HG03039 (cell line): ENCODE measurements around the gene NFE2L3.
"Not testable (repeated sequence)": the region's sequence is repeated elsewhere in the genome, so short reads cannot be mapped to it uniquely, and the experiment has no call there.

Experiments
- ATAC-seq: cut with Tn5 transposase; IDR thresholded peaks from one replicate; pipeline ENCODE4 v1.9.1; 2021; ENCODE audit warnings: mild to moderate bottlenecking, moderate library complexity; ENCODE audit not compliant: unreplicated experiment

The NFE2L3 gene

DNA sequence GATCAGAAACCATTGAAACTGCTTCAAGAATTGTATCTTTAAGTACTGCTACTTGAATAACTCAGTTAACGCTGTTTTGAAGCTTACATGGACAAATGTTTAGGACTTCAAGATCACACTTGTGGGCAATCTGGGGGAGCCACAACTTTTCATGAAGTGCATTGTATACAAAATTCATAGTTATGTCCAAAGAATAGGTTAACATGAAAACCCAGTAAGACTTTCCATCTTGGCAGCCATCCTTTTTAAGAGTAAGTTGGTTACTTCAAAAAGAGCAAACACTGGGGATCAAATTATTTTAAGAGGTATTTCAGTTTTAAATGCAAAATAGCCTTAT lies 33.8 kb downstream of the NFE2L3 start:
- no peak for ATAC-seq

DNA sequence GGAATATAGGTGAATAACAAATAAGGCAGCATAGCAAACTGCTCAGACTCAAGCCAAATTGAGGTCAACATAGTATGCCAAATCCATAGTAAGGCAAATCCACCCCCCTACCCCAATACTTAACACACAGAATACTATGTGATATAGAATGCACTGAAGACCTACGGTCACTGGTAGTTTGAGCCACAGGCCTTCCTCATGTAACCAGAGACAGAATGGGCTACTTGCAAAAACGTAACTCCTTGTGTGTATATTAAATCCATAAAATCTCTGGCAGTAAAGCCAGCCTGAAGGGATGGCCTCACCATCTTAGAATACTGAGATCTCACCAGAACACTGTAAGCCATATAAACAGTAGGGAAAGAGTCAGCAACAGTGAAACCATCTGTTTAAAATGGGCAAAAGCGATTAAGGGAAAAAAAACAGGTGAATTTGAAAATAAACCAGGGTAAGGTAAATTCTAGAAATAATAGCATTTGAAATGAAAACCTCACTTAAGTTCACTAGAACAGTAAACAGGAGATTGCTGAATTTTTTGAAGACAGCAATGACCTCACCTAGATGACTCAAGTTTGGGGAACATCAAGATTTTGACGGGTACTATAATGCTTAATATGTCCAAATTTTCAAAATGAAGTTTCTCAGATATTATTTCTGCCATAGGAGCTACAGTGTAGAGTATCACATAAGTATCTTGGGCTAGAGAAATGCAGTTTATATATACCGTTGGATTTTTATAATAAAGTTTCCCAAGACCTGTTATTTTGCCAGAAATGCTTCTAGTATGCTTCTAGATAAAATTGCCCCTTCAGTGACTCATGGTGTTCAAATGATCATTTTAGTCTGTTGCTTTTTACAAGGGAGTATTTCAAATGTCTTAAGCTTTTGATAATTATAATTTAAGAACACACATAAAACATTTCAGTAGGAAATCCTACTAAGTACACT lies 34.6 kb downstream of the NFE2L3 start:
- ATAC-seq: no peak

DNA sequence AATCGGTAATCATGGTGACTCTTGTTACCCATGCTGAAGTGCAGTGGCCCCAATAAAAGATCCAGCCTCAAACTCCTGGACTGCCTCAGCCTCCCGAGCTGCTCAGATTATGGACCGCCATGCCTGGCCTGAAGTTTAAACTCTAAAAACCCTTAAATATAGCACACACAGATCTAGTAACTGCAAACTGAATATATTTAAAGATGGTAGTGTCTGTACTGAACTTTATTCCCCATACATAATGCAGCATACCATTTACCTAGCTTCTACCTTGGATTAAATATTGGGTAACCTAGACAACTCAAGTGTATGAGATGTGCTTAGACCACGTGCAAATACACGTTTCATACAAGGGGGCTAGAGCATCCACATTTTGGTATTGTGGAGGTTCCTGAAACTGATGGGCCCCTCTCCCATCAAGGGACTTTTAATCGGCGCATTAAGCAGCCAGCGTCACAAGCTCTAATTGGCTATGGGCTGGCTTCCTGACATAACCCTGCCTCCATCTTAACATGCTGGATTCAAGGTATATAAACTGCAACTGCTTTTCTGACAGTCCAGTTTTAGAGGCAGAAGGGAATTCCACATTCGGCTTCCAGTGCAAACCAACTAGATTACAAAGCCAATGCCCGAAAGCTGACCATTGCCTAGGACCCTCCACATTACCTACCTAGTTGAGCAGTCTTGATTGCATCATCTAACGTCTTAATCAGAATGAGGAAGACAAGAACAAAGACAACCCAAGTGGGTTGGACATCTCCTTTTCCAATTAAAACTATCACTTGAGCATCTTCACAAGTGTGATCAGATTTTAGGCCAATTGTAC lies 35.6 kb downstream of the NFE2L3 start:
- ATAC-seq: no peak

DNA sequence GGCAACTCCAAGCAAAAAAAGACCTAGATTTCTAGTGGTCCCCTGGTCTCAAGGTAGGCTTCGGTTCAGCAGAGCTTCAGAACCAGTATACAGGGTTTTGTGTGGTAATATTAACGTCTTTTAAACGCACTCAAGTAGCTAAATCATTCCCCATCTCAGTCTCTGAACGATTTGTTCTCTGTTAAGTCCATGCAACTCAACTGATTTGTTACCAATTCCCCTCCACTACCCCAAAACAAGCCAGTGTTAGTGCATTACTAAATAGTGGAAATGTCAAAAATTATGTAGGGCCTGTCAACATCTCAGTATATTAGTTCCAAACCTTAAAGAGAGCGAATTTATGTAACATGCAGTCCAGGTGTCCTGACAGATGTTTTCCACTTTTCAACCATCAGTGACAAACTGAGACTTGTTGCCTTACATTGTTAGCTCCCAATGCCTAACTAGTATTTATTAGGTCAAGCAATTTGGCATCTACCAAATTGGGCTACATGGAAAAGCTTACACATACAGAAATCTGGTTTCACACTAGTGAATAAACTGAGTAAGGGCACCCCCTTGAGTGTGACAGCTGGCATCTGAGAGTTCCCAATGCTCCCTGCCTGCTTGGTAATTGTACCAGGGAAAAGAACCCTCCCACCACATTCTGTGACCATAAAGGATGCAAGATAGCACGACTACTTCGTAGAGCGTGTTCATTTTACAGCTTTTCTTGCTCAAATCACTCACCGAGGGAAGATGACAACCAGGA lies 36.4 kb downstream of the NFE2L3 start:
- ATAC-seq: no peak

DNA sequence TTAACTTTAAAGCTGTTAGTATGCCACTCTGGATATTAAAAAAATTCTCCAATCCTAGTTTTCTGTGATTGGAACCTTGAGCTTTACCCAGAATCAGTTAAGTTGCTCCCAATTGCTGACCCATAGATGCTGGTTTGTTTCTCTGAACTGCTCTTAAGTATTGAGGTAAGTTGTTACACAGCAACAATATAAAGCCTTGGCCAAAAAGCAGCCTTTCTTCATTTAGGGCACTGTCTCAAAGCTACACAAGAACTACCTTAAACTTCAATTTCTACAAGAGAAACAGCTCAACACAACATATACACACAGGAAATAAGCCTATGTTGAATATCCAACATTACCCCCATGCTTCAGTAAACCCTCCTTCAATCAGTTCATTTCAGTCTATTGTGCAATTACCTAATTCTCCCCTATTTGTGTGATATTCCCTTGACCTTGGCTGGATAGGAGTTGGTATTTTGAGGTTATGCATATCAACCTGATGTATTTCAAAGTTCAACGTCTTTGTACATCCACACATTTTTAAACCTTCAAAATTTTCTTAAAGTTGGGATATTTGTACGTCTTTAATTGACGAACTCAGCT lies 37.1 kb downstream of the NFE2L3 start:
- no peak for ATAC-seq

DNA sequence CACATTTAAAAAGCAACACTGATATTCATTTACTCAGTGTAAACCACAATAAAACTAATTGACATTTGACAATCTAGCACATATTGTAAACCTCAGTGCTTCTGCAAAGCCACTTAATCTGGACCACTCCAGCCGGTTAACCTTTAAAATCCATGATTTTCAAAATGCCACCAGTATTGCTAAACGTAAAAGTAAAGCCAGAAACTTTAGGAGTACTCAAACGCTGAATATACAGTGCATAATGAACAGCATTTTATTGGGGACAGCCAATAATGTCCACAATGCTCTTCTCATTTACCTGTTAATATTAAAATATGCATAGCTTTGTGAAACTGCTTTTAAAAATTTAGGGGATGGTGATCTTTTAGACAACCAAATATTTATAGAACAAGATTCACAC lies 37.7 kb downstream of the NFE2L3 start:
- ATAC-seq: no peak

DNA sequence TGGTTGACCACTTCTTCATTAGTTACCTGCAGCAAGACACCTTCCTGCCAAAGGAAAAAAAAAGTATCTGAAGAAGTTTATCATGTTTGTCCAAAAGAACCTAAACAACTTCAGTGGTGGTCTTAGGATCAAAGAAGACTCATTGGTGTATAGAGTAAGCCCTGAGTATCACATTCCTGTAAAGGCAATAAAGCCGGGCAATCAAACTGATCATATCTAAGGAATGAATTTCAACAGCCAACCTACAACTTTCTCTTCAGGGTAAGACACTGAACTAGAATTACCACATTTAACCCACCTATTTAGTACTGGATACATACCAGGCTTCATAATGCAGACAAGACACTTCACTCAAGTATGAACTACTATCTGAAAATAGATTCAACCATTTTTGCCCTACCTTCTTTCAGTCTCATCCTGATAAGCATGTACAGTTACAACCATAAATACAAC lies 38.4 kb downstream of the NFE2L3 start:
- no peak for ATAC-seq

DNA sequence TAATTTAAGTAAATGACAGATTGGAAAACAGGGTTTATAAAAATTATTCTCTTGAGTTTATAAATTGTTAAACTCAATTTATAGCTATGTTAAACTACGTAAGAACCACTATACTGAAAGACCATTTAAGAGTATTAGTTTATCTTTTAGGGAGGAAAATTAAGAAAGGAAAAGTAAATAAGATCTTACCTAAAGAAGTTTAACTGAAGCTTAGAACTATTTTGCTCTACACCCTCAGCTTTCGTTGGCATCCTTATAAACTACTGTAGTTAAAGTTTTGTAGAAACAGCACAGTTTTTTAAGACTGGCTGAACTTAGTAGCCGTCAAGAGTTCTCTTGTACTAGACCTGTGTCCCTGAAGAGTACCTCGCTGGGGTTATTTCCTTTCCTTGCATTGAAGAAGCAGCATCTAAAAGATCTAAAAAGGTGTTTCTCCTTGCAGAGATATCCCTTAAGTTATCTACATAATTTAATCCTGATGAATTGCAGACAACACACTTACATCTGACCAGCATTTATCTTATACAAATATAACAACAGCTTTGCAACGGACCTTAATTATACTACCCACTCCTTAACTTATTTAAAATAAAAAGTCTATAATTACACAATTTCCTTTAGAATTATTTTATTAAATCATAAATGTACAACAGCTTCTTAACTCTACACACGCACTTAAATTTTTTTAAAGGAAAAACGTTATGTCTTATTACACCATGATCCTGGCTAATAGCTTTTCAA lies 39.4 kb downstream of the NFE2L3 start:
- no peak for ATAC-seq

DNA sequence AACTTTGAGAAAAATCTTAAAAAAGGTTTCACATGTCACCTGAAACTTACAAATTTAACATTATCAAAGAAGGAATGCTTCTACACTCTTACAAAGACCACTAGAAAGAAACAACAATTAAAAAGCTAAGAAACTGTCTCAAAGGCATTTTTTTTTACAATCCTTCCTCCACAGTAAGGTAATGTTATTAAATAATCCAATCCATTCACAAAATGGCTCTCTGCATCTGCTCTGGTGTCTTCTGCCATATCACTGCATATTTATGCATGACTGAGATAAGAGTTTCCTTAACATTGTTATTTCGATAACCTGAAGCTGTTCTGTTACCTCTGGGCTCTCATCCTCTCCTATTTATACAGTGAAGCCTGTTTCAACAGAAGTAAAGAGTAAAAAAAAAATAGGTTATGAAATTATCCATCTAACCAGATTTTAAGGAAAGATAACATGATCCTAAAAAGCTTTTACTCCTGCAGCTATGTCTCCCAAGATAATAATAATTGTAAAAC lies 40.0 kb downstream of the NFE2L3 start:
- no peak for ATAC-seq

DNA sequence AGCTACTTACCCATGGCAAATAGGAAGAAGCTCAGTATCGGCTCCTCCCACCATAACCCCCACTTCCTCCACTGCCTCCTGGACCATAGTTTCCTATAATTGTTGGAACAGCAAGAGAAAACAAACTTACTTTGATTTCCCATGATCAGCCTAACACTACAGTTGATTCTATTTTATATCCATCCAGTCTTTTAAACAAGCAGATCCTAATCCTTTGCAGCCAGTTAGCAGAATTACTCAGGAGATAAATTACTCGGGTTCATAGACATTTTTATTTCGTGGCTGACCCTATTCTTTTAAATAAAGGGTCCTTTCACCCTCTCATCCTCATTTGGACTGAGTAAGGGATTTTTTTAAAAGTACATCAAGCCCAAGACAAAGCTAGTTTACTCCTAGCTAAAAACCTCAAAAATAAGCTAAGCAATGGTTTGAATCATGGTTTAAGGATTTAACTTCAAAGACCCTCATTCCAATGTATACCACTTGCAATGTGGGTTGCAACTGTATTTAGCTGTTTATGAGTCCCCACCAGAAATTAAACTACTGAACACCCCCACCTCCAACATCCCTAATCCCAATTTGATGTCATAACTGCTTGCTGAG lies 40.6 kb downstream of the NFE2L3 start:
- no peak for ATAC-seq

DNA sequence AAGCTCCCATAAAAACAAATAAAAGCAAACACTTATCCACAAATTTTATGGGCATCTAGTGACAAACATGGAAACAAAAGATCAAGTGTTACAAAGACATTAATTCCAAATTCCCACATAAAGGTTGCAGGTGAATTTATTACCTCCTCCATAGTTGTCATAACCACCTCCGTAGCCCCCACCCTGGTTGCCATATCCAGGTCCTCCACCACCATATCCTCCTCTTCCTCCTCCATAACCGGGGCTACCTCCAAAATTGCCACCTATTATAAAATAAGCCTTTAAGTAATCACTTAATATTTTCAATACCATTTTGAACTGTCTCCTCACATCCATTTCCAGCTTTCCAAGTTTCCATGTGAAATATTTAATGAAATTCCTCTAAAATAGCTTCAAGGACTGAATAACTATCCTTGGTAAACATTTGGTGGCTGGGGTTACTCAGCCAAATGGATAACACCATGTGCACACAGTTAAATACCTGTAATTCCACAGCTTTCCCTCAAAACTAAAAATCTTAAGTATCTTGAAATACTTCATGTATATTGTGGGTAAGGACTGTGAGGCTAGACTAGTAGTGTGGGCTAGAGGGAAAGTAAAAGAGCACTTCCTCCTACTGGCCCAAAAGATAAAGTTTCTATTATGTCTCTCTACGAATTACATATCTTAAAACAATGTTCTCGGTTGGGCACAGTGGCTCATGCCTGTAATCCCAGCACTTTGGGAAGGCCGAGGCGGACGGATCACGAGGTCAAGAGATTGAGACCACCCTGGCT lies 41.6 kb downstream of the NFE2L3 start:
- no peak for ATAC-seq

DNA sequence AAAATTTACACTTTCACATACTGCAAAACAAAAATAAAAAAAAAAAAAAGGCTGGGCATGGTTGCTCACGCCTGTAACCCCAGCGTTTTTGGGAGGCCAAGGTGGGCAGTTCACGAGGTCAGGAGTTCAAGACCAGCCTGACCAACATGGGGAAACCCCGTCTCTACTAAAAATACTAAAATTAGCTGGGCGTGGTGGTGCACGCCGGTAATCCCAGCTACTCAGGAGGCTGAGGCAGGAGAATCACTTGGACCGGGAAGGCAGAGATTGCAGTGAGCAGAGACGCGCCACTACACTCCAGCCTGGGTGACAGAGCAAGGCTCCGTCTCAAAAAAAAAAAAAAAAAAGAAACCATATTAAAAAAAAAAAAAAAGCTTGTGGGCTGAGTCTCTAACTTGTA lies 42.8 kb downstream of the NFE2L3 start:
- ATAC-seq: not testable (repeated sequence)

DNA sequence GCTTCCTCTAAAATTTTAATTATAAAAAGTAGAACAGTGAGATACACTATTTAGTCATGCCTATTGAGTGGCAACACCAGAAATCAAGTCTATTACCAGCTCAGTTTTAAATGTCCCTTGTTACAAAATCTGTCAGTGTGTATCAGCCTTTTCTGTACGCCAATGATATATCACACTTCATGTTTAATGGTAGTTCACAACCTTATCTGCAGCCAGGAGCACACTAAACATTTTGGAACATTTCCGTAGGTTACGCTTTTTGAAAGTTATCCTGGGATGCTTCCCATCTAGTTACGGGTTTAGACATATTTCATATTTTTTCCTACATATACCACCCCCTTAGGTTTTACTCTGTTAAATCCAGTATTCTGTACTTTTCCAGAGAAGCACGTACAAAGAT lies 43.2 kb downstream of the NFE2L3 start:
- no peak for ATAC-seq

DNA sequence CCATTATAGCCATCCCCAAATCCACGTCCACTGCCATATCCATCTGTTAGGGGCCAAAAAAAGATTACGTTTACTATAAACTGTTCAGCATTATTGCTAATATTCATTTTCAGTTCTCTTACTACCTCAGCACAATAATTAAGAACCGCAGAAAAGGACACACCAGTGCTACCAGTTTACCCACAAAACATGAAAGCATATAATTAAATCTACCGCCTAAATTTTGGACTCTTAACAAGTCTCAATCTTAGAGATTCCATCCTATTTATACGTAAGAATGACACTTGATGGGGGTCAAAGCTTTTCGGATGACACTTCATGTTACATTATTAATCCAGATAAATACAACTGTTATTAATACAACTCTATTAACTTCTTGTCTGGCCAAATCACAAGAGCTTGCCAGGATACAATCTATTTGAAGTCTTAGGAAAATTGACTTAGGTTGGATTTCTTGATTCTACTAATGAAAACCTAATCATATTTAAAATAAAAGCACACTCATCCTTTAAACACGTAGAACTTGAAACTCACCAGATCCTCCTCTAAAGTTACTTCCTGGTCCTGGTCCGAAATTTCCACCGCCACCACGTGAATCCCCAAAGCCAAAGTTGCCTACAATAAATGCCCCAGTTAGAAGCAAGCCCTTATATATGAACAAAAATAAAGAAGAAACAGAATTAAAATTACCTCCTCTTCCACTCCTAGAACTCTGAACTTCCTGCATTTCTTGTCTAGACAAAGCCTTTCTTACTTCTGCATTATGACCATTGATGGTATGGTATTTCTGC lies 44.1 kb downstream of the NFE2L3 start:
- no peak for ATAC-seq

DNA sequence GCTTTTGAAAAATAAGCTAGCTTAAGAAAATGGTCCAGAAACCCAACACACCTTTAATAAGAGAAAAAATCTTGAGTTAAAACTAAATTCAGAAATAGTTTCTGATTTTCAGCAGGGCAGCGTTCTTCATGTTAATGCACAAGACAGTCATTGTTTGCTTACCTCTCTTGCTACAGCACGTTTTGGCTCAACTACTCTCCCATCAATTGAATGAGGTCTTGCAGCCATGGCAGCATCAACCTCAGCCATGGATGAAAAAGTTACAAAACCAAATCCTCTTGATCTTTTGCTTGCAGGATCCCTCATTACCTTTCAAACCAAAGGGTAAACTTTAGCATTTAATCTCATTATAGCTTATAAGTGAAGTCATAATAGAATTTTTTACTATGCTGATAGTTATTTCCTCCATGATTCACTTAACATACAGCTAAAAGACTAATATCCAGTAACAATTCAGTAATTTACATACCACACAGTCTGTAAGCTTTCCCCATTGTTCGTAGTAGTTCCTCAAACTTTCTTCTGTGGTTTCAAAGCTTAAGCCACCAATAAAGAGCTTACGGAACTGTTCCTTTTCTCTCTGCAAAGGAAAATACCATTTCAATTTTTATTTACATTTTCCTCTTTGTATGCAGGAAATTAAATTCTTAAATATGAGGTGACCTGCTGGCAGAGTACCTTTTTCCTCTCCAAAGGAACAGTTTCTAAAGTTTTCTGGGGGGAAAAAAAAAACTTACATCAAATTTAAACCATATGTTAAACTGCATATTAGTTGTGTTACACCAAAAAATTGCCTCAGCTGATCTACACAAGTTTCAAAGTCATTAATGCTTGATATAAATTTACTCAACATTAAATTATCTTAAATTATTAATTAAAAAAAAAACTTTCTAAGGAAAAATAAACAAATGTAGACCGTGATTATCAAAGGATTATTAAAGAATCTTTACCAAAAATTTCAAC lies 45.4 kb downstream of the NFE2L3 start:
- no peak for ATAC-seq

DNA sequence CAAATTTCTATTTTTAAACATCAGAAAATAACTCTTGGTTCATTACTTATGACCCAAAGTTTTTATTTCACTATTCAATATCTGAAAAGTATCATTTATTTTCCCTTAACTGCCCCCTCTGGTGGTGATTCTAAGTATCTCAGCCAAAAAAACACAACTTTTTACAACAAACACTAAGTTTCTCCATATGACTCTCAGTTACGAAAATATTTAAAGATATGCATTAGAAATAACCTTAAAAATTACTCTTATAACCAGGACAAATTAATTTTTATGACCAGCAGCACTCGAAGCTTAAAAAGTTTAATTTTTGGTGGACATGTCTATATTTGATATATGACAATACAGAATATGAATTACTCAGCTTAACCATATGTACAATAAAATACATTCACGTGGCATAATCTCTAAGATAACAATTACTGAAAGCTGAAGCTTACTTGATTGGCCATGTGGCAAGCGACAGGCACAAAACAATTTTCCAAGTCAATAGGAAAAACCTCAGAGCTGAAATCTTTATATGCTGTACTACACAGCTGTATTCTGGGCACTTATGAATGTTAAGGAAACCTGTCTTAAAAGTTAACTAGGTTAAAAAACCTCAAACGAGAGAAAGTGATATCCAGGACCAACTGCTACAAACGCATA lies 46.3 kb downstream of the NFE2L3 start:
- ATAC-seq: no peak
